Neural cell (in vitro differentiated cells): ENCODE results near the gene ZNF618. TPM values are rescaled to one million over a fixed set of nuclear protein-coding genes. Genes with fewer than 3 reads are reported as not detected.

ENCODE experiments used
- H2AFZ ChIP-seq: fragments of 200-600, 300-800 bp; sonication (generic), shearing (Covaris generic); 2 replicates; pipeline ENCODE4 v1.6.0; 2014; ENCODE audit warnings: low read depth, mild to moderate bottlenecking, antibody characterized with exemption, low read length, moderate library complexity
- H3F3A ChIP-seq: fragments of 200-600 bp; shearing (Covaris generic); 2 replicates; pipeline ENCODE4 v1.6.1; 2016; ENCODE audit warnings: mild to moderate bottlenecking, moderate library complexity, mixed read lengths, antibody characterized with exemption, low read length; ENCODE audit not compliant: insufficient read depth, poor library complexity, severe bottlenecking
- H3K27ac ChIP-seq: fragments of 200-600, 300-800 bp; sonication (generic), shearing (Covaris generic); 2 replicates; pipeline ENCODE4 v1.5.1; 2014; ENCODE audit warnings: mild to moderate bottlenecking, low read length, moderate library complexity
- H3K27me3 ChIP-seq: fragments of 300-800, 200-600 bp; sonication (generic), shearing (Covaris generic); 2 replicates; pipeline ENCODE4 v1.6.0; 2014; ENCODE audit warnings: mild to moderate bottlenecking, low read depth, low read length, moderate library complexity; ENCODE audit not compliant: insufficient read depth
- H3K36me3 ChIP-seq: fragments of 300-800, 200-600 bp; sonication (generic), shearing (Covaris generic); 2 replicates; pipeline ENCODE4 v1.5.1; 2014; ENCODE audit warnings: mild to moderate bottlenecking, antibody characterized with exemption, low read length, moderate library complexity; ENCODE audit not compliant: insufficient read depth
- H3K4me2 ChIP-seq: fragments of 300-800, 200-600 bp; sonication (generic), shearing (Covaris generic); 2 replicates; pipeline ENCODE4 v1.6.0; 2014; ENCODE audit warnings: mild to moderate bottlenecking, low read length
- H3K4me3 ChIP-seq: fragments of 300-800, 200-600 bp; sonication (generic), shearing (Covaris generic); 2 replicates; pipeline ENCODE4 v1.5.1; 2014; ENCODE audit warnings: mild to moderate bottlenecking, low read length, moderate library complexity
- H3K79me2 ChIP-seq: fragments of 200-600 bp; shearing (Covaris generic); replicated peaks from 2 replicates; pipeline ENCODE4 v1.6.0; 2014; ENCODE audit warnings: mild to moderate bottlenecking, low read length, moderate library complexity; ENCODE audit not compliant: insufficient read depth
- H3K9ac ChIP-seq: fragments of 300-800, 200-600 bp; sonication (generic), shearing (Covaris generic); 2 replicates; pipeline ENCODE4 v1.6.1; 2016; ENCODE audit warnings: mild to moderate bottlenecking, low read length, mixed read lengths
- H3K9me2 ChIP-seq: fragments of 200-600 bp; shearing (Covaris generic); 2 replicates; pipeline ENCODE4 v1.6.1; 2016; ENCODE audit warnings: mild to moderate bottlenecking, low read length, mixed read lengths; ENCODE audit not compliant: insufficient read depth
- H3K9me3 ChIP-seq: fragments of 200-600, 300-800 bp; sonication (generic), shearing (Covaris generic); 2 replicates; pipeline ENCODE4 v1.6.1; 2016; ENCODE audit warnings: mild to moderate bottlenecking, mixed run types, low read length, moderate library complexity, mixed read lengths
- H4K20me1 ChIP-seq: fragments of 200-600 bp; shearing (Covaris generic); 2 replicates; pipeline ENCODE4 v1.6.1; 2016; ENCODE audit warnings: mild to moderate bottlenecking, mixed run types; ENCODE audit not compliant: insufficient read depth
- CTCF ChIP-seq: fragments of 450-650 bp; IDR thresholded peaks from 2 replicates; pipeline ENCODE4 v1.5.1; 2014; ENCODE audit warnings: antibody characterized with exemption, mild to moderate bottlenecking, moderate library complexity; ENCODE audit not compliant: poor library complexity, severe bottlenecking
- EP300 ChIP-seq: fragments of 450-650 bp; conservative IDR thresholded peaks from 2 replicates; pipeline ENCODE4 v1.6.1; 2014; ENCODE audit warnings: antibody characterized with exemption, mild to moderate bottlenecking, moderate library complexity; ENCODE audit not compliant: poor library complexity, severe bottlenecking
- EZH2 ChIP-seq: fragments of 200-600, 300-800 bp; shearing (Covaris generic), sonication (generic); IDR thresholded peaks from 2 replicates; pipeline ENCODE4 v1.6.1; 2014; ENCODE audit warnings: antibody characterized with exemption, low read length, borderline replicate concordance, mild to moderate bottlenecking; ENCODE audit not compliant: insufficient read depth, poor library complexity, severe bottlenecking
- MXI1 ChIP-seq: fragments of 450-650 bp; conservative IDR thresholded peaks from 2 replicates; pipeline ENCODE4 v1.6.1; 2014; ENCODE audit warnings: antibody characterized with exemption, mild to moderate bottlenecking; ENCODE audit not compliant: poor library complexity, severe bottlenecking
- POLR2AphosphoS5 ChIP-seq: IDR thresholded peaks from 2 replicates; pipeline ENCODE4 v1.6.1; 2012
- RAD21 ChIP-seq: fragments of 450-650 bp; conservative IDR thresholded peaks from 2 replicates; pipeline ENCODE4 v1.6.1; 2014; ENCODE audit warnings: antibody characterized with exemption, mild to moderate bottlenecking, moderate library complexity
- SMC3 ChIP-seq: fragments of 450-650 bp; conservative IDR thresholded peaks from 2 replicates; pipeline ENCODE4 v1.6.1; 2014; ENCODE audit warnings: antibody characterized with exemption, mild to moderate bottlenecking, moderate library complexity; ENCODE audit not compliant: poor library complexity
- TAF1 ChIP-seq: IDR thresholded peaks from 2 replicates; pipeline ENCODE4 v1.6.1; 2012; ENCODE audit warnings: low read depth
- polyA plus RNA-seq: library from polyadenylated mRNA; depleted of rRNA; stranded (reverse); fragments of >200 nt; gene quantifications from 2 replicates; pipeline ENCODE4 v1.2.3, GENCODE V29; 2014
- TF ChIP-seq, protein P1 (sequence below): IDR thresholded peaks from 2 replicates; pipeline ENCODE4 v1.6.1; 2012; ENCODE audit warnings: borderline replicate concordance

ZNF618 gene
- polyA plus RNA-seq, 1 donor from 2014 or later = 7.1 TPM

DNA sequence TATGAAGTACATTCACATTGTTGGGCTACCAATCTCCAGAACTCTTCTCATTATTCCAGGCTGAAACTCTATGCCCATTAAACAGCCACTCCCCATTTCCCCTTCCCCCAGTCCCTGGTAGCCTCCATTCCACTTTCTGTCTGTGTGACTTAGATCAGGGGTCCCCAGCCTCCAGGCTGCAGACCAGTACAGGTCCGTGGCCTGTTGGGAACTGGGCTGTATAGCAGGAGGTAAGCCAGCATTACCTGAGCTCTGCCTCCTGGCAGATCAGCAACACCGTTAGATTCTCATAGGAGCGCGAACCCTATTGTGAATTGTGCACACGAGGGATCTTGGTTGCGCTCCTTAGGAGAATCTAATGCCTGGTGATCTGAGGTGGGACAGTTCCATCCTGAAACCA, 23.1 kb downstream of the ZNF618 start:
- H3K9me2 ChIP-seq = no peaks in the 10 kb centered on the region
- no peak overlapping the region for H3K4me2 ChIP-seq
- H3K27ac ChIP-seq = no peak overlapping the region
- H3F3A ChIP-seq = no peaks in the 10 kb centered on the region
- no peak overlapping the region for H3K4me3 ChIP-seq
- no peaks in the 10 kb centered on the region for H3K36me3 ChIP-seq
- H3K9me3 ChIP-seq = peaks cover 12% of the 10 kb centered on the region
- H4K20me1 ChIP-seq = no peaks in the 10 kb centered on the region
- H3K9ac ChIP-seq = no peak overlapping the region
- no peaks in the 10 kb centered on the region for H3K27me3 ChIP-seq
- peaks cover 76% of the 10 kb centered on the region for H3K79me2 ChIP-seq
- H2AFZ ChIP-seq = no peak overlapping the region
- TF ChIP-seq POLR2AphosphoS5 (no peak), MXI1 (no peak), RAD21 (no peak), SMC3 (no peak), TAF1 (no peak), CTCF (no peak), EZH2 (no peak), EP300 (no peak)
- TF ChIP-seq, protein P1, sequence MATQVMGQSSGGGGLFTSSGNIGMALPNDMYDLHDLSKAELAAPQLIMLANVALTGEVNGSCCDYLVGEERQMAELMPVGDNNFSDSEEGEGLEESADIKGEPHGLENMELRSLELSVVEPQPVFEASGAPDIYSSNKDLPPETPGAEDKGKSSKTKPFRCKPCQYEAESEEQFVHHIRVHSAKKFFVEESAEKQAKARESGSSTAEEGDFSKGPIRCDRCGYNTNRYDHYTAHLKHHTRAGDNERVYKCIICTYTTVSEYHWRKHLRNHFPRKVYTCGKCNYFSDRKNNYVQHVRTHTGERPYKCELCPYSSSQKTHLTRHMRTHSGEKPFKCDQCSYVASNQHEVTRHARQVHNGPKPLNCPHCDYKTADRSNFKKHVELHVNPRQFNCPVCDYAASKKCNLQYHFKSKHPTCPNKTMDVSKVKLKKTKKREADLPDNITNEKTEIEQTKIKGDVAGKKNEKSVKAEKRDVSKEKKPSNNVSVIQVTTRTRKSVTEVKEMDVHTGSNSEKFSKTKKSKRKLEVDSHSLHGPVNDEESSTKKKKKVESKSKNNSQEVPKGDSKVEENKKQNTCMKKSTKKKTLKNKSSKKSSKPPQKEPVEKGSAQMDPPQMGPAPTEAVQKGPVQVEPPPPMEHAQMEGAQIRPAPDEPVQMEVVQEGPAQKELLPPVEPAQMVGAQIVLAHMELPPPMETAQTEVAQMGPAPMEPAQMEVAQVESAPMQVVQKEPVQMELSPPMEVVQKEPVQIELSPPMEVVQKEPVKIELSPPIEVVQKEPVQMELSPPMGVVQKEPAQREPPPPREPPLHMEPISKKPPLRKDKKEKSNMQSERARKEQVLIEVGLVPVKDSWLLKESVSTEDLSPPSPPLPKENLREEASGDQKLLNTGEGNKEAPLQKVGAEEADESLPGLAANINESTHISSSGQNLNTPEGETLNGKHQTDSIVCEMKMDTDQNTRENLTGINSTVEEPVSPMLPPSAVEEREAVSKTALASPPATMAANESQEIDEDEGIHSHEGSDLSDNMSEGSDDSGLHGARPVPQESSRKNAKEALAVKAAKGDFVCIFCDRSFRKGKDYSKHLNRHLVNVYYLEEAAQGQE = no peak

DNA sequence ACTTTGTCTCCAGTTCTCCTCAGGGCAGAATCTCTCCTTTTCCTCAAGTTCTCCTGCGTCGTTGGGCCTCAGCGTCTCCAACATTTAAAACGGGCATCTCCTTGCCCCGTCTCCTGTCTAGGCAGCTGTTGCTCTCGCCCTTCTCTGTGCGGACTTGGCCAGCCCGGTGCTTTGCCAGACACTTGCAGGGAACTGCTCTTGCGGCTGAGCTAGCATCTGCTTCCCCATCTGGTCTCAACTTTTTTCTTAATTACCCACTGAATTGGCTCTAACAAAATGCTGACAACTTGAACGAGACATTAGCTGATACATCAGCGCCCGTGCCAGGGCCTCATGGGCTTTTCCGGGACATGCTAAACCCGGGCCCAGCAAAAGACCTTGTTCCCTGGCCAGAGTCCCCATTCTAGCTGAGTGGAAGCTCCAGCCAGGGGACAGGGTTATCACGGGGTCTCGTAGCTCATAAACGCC, 25.1 kb downstream of the ZNF618 start:
- Histone ChIP-seq H4K20me1 (no peaks in the 10 kb centered on the region), H3K36me3 (no peaks in the 10 kb centered on the region), H3K4me2 (no peak overlapping the region), H3K79me2 (peaks cover 65% of the 10 kb centered on the region), H3K27me3 (no peaks in the 10 kb centered on the region), H3K9ac (no peak overlapping the region), H3K27ac (no peak overlapping the region), H3K9me2 (no peaks in the 10 kb centered on the region), H2AFZ (no peak overlapping the region), H3F3A (no peaks in the 10 kb centered on the region), H3K9me3 (peaks cover 12% of the 10 kb centered on the region), H3K4me3 (no peak overlapping the region)
- TF ChIP-seq EZH2 = no peak
- no peak for TF ChIP-seq SMC3
- TF ChIP-seq, protein P1 = no peak
- no peak for TF ChIP-seq TAF1
- no peak for TF ChIP-seq POLR2AphosphoS5
- TF ChIP-seq CTCF = no peak
- no peak for TF ChIP-seq MXI1
- no peak for TF ChIP-seq EP300
- no peak for TF ChIP-seq RAD21
